B cell (primary cell): ENCODE results near the gene C22orf15.

ENCODE experiments used
- CTCF ChIP-seq: fragments of 200-600 bp; IDR thresholded peaks from one replicate; pipeline ENCODE4 v1.8.0; 2022; ENCODE audit warnings: antibody characterized with exemption, mild to moderate bottlenecking
- EZH2 ChIP-seq: IDR thresholded peaks from 2 replicates; pipeline ENCODE4 v1.6.1; 2012; ENCODE audit warnings: borderline replicate concordance, low read depth, mild to moderate bottlenecking, moderate library complexity, low read length; ENCODE audit not compliant: insufficient read depth, poor library complexity, severe bottlenecking

- TF ChIP-seq CTCF (no peak), EZH2 (no peak)
Observed at GRCh38 chr22:23718371-23719165, 44.2 kb upstream of the C22orf15 start.
